Fibroblast of pulmonary artery (primary cell): ENCODE measurements around the gene NOS1AP.

Source experiments
- DNase-seq: peaks from one replicate; pipeline ENCODE4 v3.0.0-alpha.2; 2010; ENCODE audit warnings: low read depth
- H3K4me3 ChIP-seq: replicated peaks from 2 replicates; pipeline ENCODE4 v1.5.1; 2011; ENCODE audit warnings: low read depth, mild to moderate bottlenecking, control low read depth, low read length, moderate library complexity
- CTCF ChIP-seq: IDR thresholded peaks from 2 replicates; pipeline ENCODE4 v1.5.1; 2011; ENCODE audit warnings: mild to moderate bottlenecking, control low read depth, low read length, inconsistent platforms; ENCODE audit errors: missing control alignments

Gene NOS1AP

GRCh38 chr1:162383516-162383915 lies 314.0 kb downstream of the NOS1AP start:
- DNase-seq = no peak
- no peak overlapping the region for H3K4me3 ChIP-seq
- TF ChIP-seq CTCF = no peak

GRCh38 chr1:162384116-162384515 lies 314.6 kb downstream of the NOS1AP start:
- DNase-seq = no peak
- no peak for TF ChIP-seq CTCF
- no peak overlapping the region for H3K4me3 ChIP-seq

- DNase-seq = no peak
- no peak for TF ChIP-seq CTCF
- no peak overlapping the region for H3K4me3 ChIP-seq
These were observed 315.2 kb downstream of the NOS1AP start for GRCh38 chr1:162384601-162385279.

GRCh38 chr1:162385280-162385623 lies 315.8 kb downstream of the NOS1AP start:
- no peak for DNase-seq
- no peak overlapping the region for H3K4me3 ChIP-seq
- no peak for TF ChIP-seq CTCF

- TF ChIP-seq CTCF = no peak
- H3K4me3 ChIP-seq = no peak overlapping the region
- DNase-seq = no peak
These were observed 316.2 kb downstream of the NOS1AP start for GRCh38 chr1:162385702-162386101.

GRCh38 chr1:162386292-162387225 lies 317.1 kb downstream of the NOS1AP start:
- TF ChIP-seq CTCF = no peak
- DNase-seq = no peak
- H3K4me3 ChIP-seq = no peak overlapping the region
